ELF-1 (cell line): ENCODE measurements around the gene EPB41L2.
"Not testable (repeated sequence)": the region's sequence is repeated elsewhere in the genome, so short reads cannot be mapped to it uniquely, and the experiment has no call there.

ENCODE experiments used
- DNase-seq: peaks from one replicate; pipeline ENCODE4 v3.0.0-alpha.2; 2016; ENCODE audit warnings: low read depth, low spot score

EPB41L2 gene

DNA sequence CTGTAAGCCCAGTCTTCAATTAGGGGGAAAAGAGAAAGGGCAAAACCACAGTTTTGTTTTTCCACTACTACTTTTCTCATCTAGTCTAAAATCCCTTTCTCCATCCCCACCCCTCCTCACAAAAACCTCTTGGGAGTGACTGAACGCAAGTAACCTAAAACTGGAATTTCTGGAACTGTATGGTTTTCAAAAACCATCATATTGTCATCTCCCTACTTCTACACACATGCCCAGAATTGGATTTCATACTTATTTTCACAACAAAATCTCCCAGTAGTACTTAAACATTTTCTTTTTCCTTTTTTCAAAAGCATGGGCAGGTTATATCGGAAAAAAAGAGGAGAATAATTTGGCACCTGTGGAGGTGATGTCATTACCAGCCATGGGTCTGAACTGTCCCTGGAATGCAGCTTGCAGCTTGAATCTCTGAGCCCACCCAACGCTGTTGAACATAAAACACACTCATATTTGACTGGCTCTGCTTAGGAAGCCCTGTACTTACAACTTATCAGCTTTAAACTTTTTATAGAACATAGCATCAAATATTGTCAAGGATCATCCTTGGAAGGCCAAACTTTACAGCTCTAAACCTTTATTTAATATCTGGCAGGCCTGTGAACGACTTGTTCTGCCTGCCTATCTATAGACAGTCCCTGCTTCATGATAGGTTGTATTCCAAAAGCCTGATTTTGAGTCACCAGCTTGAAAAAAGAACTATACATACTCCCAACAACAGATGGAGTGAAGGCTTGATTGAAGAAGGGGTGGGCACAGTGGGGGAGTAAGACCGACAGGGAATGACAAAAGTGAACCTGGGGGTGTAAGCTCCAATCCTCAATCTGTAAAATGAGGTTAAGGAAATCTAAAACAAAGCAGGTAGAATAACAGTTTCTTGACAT, 59.3 kb downstream of the EPB41L2 start:
- DNase-seq = no peak

DNA sequence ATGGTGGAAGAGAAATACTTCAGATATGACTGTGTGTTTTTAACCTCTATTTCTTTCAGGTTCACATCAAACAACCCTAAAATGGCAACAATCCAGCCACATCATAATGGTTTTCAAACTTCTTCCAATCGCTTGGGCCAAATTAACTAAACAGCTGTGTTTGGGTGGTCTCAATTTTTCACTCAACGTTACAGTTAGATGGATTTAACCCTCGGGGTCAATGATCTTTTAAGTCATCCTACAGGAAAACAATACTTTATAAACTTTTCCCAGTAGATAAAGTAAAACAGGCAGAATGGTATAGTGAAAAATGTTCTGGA, 60.4 kb downstream of the EPB41L2 start:
- DNase-seq = no peak

DNA sequence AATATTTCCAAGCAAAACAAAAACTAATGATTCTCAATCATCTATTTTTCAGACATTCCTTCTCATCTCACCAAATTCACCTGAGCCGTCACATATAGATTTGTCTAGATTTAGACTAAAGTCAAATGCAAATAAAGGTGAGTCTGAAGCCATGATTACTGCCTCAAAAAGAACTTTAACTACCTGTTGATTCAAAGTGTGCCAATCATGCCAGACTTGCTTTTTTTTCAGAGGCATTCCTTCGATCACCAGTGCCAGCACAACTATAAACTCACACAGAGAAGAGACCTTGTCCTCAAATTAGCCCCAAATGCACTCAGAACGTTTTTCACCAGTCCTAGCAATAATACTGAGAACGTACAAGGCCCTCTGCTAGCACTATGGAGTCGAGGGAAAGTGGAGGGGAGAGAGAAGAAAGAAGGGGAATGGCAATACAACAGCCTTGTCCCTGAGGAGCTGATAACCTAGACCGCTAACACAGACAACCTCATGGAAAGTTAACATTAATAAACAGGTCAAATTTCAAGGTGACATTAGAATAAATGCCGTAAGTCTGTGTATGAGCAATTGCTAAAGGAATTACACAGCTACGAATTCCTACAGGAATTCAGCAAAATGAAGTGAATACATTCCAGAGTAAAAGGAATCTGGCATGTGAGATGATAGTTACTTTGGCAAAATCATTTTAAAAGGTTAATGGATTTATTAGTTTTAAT, 60.9 kb downstream of the EPB41L2 start:
- no peak for DNase-seq

- DNase-seq = no peak
Measured at GRCh38 chr6:131001111-131001736, 61.8 kb downstream of the EPB41L2 start.

- DNase-seq = peak; percentile 30
Measured at GRCh38 chr6:131000544-131000943, 62.5 kb downstream of the EPB41L2 start.

DNA sequence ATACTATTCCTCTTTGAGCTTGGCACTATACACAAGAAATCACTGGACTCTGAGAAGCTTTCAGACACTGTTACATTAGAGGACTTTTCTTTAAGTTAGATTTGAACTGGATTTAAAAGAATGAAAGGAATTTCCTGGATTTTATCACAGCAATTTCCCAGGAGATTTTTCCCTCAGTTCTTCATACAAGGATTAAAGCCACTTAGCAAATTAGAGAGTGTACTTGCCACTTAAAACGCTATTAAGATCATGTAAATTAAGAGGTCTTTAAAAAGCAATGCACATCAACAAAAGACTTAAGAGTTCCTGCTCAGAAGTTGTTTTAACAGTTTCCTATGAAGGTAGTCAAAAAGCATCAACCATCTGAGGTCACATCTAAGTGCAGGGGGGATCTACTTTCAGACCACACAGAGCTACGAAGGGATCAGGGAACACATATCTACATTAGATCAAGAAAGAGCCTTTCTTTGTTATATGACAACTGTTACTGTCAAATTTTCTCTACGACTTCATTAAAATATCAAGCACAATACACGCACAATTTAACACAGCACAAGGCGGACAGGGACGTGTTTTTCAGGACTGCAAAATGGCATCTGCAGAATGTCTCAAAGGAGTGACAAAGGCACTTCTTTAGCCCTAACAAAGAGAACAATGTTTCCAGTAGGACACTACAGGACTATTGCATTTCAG, 65.8 kb downstream of the EPB41L2 start:
- DNase-seq = peak; percentile 35

DNA sequence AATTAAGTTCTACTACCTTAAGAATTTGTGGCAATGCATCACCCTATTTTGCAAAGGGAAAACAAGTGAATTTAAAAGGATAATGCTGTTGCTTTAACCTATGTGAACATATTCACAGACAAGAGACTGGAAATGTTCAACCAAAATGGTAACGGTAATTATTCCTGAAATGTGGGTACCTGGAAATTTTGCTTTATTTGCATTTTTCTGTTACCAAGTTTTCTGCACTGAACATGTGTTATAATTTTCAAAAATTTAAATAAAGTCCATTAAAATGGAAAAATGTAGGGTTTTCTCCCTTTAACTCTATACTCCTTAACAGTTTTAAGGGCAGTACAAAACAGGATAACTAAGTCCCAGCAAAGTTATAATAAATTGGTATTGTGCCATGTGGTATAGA, 66.4 kb downstream of the EPB41L2 start:
- DNase-seq = no peak

- no peak for DNase-seq
Measured at GRCh38 chr6:130995783-130996447, 67.1 kb downstream of the EPB41L2 start.

- peak; percentile 83 for DNase-seq
Measured at GRCh38 chr6:130994319-130995097, 68.5 kb downstream of the EPB41L2 start.

GRCh38 chr6:130993292-130993765, 69.7 kb downstream of the EPB41L2 start:
- DNase-seq = peak; percentile 88

DNA sequence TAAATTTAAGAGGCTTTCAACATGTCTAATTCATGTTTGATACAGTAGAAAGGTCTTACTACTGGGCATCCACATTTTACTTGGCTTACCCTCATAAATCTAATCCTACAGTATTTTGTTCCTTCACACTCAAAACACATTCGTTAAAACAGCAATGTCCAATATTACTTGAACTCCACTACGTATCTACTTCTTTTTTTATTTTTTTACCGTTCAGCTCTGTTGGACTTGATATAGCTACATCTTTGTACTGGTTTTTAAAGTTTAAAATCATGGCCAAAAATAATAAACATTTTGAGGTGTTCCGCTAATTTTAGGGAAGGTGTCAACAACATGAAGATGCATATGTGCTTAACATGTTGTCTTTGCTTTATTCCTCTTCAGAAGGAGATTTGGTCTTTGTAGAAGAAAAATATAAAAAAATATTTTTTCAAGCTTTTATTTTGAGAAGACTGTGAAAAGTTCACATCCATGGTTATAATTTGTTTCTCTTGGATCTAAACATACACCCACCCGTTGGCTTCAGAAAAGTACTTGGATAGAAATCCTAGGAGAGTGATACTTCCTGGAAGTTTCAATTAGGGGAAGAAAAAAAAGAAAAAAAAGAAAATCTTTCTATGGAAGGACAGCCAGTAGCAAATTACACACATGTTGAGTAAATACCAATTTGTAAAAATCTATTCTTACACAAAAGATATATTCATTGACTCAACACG, 71.5 kb downstream of the EPB41L2 start:
- no peak for DNase-seq

- not testable (repeated sequence) for DNase-seq
Measured at GRCh38 chr6:130987539-130987938, 75.5 kb downstream of the EPB41L2 start.

GRCh38 chr6:130985115-130985514, 77.9 kb downstream of the EPB41L2 start:
- DNase-seq = no peak

DNA sequence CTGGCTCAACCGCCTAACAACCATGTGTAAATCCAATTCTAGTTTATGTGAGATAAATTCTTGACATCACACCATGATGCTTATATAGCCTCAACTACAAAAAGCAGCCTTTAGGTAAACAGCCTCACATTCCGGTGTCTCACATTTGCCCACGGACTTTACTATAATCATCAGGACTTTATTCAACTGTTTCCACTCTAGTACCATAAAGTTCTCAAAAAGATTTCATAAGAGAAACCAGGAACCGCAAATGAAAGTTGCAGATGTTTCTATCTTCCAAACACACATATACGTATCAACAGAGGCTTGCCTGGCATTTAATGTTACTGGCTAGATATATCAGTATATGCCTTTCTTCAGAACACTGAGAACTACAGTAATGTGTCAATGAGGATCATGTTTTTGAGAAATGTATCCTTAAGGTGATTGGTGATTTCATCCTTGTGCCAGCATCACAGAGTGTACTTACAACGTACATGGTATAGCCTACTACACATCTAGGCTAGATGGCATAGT, 80.0 kb downstream of the EPB41L2 start:
- DNase-seq = no peak

GRCh38 chr6:130982135-130982534, 80.9 kb downstream of the EPB41L2 start:
- DNase-seq = no peak

DNA sequence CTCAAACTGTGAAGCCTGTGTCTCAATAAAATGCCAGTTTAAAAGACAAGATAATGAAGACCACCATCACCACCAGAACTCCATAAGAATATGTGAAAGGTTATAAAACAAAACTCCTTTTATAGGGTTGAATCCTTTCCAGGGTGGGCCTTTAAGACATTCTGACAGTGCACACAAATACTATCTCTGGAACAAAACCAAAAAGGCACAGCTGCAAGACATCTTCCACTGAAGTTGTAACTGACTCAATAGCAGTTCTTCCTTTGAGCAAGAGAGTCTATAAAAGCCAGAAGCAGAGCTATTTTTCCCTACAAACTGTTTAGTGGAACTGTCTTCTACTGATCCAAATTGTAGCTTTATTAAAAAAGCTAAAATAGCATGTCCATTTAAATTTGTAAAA, 81.6 kb downstream of the EPB41L2 start:
- no peak for DNase-seq

GRCh38 chr6:130980310-130981032, 82.6 kb downstream of the EPB41L2 start:
- no peak for DNase-seq

GRCh38 chr6:130978660-130979396, 84.2 kb downstream of the EPB41L2 start:
- DNase-seq = no peak
